ENCODE results near the gene KCNIP4.

Gene KCNIP4

DNA sequence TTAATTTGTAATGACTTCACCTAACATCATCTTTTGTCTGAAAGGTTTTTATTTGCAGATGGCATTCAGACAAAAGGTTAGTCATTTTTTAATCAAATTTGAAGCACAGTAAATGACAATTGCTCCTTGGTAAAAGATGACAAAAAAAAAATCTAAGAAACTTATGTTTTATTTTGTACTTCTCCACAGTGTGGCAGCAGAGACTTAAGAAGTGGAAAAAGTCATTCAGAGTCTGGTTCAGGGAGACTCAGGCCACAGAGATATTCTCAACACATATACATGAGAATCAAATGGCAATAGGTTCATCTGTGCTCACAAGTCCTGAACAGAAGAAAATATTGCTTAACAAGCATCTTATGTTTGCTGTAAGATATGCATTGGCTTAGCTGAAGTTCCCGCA lies 436.2 kb downstream of the KCNIP4 start:
- H3K9me3 Mint-ChIP-seq, result peaks cover 3% of the 10 kb centered on the region

DNA sequence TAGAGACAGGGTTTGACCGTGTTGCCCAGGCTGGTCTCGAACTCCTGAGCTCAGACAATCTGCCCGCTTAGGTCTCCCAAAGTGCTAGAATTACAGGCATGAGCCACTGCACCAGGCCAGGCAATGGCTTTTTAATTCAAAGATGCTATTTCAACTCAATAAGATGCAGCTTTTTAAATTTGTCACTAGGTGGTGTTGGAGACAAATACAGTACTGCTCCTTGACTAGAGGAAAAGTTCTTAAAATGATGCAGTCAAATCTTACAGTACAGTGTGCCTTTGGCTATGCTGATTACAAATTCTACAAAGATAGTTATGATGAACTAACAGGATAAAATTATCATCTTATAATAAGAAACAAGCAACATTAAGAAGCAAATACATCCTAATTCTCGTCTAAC lies 441.1 kb downstream of the KCNIP4 start:
- Mint-ChIP-seq H3K27ac (no peak overlapping the region), H3K4me3 (no peak overlapping the region), H3K9me3 (peaks cover 3% of the 10 kb centered on the region), H3K4me1 (no peaks in the 10 kb centered on the region), H3K27me3 (no peaks in the 10 kb centered on the region), H3K36me3 (no peaks in the 10 kb centered on the region)
- no peak for ATAC-seq

More for the DNA sequence above, 436.2 kb downstream of the KCNIP4 start:
- Mint-ChIP-seq H3K4me1 (no peaks in the 10 kb centered on the region), H3K27ac (no peak overlapping the region), H3K4me3 (no peak overlapping the region), H3K27me3 (no peaks in the 10 kb centered on the region), H3K36me3 (no peaks in the 10 kb centered on the region)
- no peak for ATAC-seq

DNA sequence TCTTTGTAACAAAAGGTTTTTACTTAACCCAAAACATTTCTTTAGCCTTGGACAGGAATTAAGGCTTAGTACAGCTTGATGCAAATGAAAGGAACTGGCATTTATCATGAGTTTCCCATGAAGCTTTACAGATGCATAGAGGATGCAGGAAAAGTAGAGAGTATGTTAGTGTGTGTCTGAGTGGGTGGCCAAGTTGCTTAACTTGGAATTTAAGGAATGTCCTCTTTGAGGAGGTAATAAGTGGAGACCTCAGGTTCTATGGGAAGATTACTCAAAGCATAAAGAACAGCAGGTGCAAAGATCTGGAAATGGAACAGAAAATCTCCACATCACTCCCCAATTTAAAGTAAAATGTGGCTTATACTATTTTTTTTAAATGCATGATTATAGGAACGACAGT lies 457.9 kb downstream of the KCNIP4 start:
- Mint-ChIP-seq H3K27me3 (no peaks in the 10 kb centered on the region), H3K4me1 (no peaks in the 10 kb centered on the region), H3K36me3 (no peaks in the 10 kb centered on the region), H3K27ac (no peak overlapping the region), H3K4me3 (no peak overlapping the region), H3K9me3 (no peaks in the 10 kb centered on the region)
- no peak for ATAC-seq

DNA sequence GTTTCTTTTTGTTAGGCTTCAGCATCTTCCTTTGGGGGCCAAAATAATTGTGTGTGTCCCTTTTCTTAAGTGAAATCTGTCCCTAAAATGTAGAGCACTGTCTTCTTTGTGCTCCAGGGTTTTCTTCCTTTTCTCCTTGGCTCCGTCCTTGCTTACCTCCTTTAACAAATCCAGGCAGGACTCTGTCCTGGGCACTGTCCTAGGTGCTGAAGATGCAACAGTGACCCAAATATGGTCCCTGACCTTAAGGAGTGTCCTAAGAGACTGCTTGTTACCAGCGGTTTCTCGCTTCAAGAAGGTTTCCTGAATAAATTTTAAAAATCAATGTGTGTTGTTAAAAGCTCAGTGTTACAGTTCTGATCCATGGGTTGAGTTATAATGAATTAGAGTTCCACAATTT lies 471.8 kb downstream of the KCNIP4 start:
- Mint-ChIP-seq H3K9me3 (peaks cover 3% of the 10 kb centered on the region), H3K4me3 (no peak overlapping the region), H3K27ac (no peak overlapping the region), H3K27me3 (no peaks in the 10 kb centered on the region), H3K36me3 (no peaks in the 10 kb centered on the region), H3K4me1 (no peaks in the 10 kb centered on the region)
- no peak for ATAC-seq

DNA sequence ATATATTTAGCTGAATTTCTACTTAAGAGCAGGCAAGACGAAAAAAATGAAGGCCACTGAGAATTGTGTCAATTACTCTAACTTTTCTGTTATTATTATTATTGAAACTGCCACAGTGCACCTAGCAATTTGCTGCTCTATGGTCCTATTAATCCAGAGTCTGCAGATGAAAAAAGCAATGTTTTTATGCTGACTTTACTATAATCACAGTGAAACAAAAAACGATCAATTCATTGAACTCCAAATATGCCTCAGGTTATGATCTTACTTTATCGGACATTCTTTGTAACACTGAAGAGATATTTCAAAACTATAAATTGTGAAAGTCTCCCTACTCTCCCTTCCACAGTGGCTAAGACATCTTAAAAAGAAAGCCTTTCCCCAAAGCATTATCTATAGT lies 474.4 kb downstream of the KCNIP4 start:
- Mint-ChIP-seq H3K4me1 (no peaks in the 10 kb centered on the region), H3K4me3 (no peak overlapping the region), H3K36me3 (no peaks in the 10 kb centered on the region), H3K27me3 (no peaks in the 10 kb centered on the region), H3K9me3 (peaks cover 3% of the 10 kb centered on the region), H3K27ac (no peak overlapping the region)
- no peak for ATAC-seq

DNA sequence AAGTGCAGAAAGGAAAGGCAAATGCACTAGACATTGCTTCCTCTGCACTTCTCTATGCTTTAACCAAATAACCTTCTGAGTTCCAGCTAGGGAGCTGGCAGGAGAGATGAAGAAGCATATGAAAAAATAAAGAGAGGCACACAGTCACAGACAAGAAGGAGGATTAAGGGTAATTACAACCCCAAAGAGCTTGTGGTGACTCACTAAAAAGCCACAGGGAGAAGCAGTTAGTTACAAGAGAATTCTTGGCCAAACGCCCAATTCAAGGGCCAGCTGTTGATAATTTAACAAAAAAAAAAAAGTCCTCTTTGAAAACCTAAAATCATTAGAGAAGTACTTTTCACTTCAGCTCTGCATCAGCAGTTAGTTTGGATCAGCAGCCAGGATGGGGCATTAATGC lies 478.0 kb downstream of the KCNIP4 start:
- H3K4me1 Mint-ChIP-seq, result no peaks in the 10 kb centered on the region
- no peak for ATAC-seq
- no peak overlapping the region for H3K4me3 Mint-ChIP-seq
- no peaks in the 10 kb centered on the region for H3K27me3 Mint-ChIP-seq
- H3K27ac Mint-ChIP-seq, result no peak overlapping the region
- no peaks in the 10 kb centered on the region for H3K36me3 Mint-ChIP-seq
- H3K9me3 Mint-ChIP-seq, result peaks cover 3% of the 10 kb centered on the region

DNA sequence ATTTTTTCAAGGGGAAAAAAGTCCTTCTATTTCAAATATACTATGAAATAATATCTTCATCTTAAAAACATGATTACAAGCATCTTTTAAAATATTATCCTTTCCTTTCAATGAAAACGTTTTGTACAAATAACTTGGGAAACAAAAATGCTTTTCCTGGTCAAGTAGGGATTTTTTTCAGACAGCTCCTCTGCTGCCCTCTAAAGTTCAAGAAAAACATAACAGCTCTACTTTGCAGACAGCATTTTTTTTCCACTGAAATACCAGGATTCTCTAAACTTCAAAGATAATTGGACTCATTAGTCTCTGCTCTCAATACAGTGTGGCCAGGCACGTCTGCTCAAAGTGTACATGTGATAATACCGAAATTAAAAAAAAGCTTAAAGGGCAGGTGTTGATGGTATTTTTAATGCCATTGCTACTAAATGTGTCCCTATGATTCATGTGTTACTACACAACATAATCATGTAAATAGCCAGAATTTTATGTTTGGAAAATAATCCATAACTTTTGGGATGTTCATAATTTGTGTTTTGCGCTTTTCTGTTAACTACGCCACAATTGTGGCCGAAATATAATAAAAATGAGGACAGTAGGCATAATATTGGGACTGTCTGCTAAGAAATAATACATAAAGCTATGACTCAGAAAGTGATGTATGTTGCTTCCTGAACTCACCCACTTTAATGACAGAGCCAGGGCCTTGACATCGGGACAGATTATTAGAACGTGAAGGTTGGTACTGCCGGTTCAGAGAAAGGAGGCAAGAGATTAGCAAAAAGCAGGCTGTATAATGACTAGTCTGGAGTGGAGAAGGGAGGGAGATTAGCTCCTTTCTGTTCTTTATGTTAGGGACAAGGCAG lies 478.9 kb downstream of the KCNIP4 start:
- no peak for ATAC-seq
- no peaks in the 10 kb centered on the region for H3K36me3 Mint-ChIP-seq
- H3K27ac Mint-ChIP-seq, result no peak overlapping the region
- peaks cover 3% of the 10 kb centered on the region for H3K9me3 Mint-ChIP-seq
- H3K27me3 Mint-ChIP-seq, result no peaks in the 10 kb centered on the region
- H3K4me3 Mint-ChIP-seq, result no peak overlapping the region
- H3K4me1 Mint-ChIP-seq, result no peaks in the 10 kb centered on the region

DNA sequence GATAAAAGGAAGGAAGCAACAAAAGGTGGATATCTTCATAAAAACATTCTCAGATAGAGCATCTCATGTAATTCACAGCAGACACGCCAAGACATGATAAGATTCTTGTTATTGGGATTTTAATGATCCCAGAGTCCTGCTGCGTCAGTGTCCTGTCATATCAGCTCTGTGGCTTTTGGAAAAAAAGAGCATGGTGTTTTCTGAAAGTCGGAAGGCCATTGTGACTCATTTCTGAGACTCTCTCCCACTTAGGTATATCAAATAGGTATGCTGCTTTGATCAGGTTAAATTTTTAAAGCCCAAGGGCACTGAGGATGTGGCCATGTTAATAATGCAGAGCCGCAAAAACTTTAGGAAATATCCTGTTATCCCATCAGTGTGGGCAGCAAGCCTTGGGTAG lies 481.0 kb downstream of the KCNIP4 start:
- no peak overlapping the region for H3K27ac Mint-ChIP-seq
- H3K4me3 Mint-ChIP-seq, result no peak overlapping the region
- H3K4me1 Mint-ChIP-seq, result no peaks in the 10 kb centered on the region
- H3K9me3 Mint-ChIP-seq, result peaks cover 6% of the 10 kb centered on the region
- no peak for ATAC-seq
- no peaks in the 10 kb centered on the region for H3K36me3 Mint-ChIP-seq
- H3K27me3 Mint-ChIP-seq, result no peaks in the 10 kb centered on the region

DNA sequence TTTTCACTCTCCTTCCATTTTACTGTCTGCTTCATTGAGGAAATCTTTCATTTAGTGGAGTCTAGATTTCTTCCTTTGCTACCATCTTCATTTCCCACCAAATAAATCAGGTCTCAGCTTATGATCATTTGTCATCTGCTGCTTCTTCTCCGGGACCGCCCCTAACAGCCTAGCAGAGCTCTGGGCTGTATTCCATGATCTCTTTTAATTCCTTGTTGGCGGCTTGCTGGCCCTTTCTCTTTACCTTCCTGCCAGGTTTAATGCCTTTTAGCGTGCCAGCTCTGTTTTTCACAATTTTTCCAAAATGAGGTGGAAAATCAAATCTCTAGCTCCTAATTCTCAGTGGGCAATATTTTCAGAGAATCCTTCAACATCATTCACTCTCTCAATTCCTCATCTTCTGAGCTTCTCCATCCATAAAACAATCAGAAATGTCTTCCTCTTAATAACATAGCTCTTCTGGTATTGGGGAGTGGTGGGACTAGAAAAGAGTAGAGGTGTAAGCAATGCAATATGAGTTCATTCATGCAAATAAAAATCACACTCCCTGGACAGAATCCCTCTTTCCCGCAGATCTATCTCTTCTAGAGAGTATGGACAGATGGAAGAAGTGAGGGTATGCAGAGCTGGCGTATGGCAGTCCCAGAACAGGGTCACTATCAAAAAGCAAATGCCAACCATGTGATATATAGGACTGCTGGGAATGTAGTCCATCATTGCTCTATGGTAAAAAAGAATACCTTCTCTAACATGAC lies 491.3 kb downstream of the KCNIP4 start:
- Mint-ChIP-seq H3K9me3 (peaks cover 3% of the 10 kb centered on the region), H3K4me3 (no peak overlapping the region), H3K27ac (no peak overlapping the region), H3K36me3 (no peaks in the 10 kb centered on the region), H3K4me1 (no peaks in the 10 kb centered on the region), H3K27me3 (no peaks in the 10 kb centered on the region)
- no peak for ATAC-seq

DNA sequence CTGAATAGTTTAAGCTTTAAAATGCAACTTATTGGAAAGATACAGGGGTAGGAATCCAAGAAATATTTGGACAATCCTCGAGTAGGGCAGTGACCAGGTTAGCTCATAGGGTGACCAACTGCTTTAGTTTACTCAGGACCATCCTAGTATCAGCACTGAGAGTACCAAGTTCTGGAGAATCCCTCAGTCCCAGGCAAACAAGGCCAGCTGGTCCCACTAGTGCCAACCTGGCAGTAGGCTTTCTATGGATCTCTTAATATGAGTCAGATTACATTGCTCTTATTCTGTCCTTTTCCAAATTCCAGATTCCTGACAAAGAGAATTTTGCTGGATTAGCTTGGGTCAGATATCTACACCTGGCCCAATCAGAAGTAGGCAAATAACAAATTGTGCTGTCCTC lies 493.7 kb downstream of the KCNIP4 start:
- H3K9me3 Mint-ChIP-seq, result peaks cover 3% of the 10 kb centered on the region
- H3K27ac Mint-ChIP-seq, result no peak overlapping the region
- ATAC-seq, result no peak

DNA sequence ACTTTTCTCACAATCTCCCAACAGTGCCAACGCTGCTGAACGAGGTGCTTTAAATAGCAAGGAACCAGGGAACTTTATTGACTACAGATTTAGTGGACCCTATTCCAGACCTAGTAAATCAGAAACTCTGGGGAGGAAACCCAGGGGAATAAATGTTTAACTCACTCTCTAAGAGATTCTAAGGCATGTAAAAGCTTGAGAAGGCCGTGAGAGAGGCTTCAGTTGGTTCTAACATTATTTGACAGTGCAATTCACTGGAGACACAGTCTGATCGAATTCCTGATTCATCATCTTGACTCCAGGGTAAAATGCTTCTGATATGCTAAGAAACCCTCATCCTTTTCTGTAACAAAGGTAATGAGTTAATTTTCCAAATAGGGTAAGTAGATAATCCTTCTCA lies 494.4 kb downstream of the KCNIP4 start:
- Mint-ChIP-seq H3K4me3 (no peak overlapping the region), H3K4me1 (no peaks in the 10 kb centered on the region), H3K27me3 (no peaks in the 10 kb centered on the region), H3K27ac (no peak overlapping the region), H3K9me3 (peaks cover 3% of the 10 kb centered on the region), H3K36me3 (no peaks in the 10 kb centered on the region)
- no peak for ATAC-seq

More for the DNA sequence above, 493.7 kb downstream of the KCNIP4 start:
- no peaks in the 10 kb centered on the region for H3K36me3 Mint-ChIP-seq
- no peak overlapping the region for H3K4me3 Mint-ChIP-seq
- H3K4me1 Mint-ChIP-seq, result no peaks in the 10 kb centered on the region
- H3K27me3 Mint-ChIP-seq, result no peaks in the 10 kb centered on the region

DNA sequence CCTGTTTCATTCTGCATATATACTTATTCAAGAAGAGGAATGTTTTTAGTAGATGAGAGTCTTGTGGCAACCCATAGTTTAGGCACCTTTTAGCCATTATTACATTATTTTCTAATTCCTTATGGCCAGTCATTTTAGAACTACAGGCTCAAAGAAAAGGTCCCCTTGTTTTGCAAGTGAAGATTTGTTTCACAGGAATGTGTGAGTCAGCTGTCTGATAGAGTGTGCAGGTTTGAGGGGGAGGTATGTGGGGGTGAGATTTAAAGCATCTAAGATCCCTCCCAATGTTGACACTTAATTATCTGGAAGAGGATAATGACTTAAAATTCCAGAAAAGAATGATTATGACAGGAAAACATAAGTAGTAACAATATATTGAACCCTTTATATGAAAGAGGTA lies 495.6 kb downstream of the KCNIP4 start:
- Mint-ChIP-seq H3K4me3 (no peak overlapping the region), H3K36me3 (no peaks in the 10 kb centered on the region), H3K4me1 (no peaks in the 10 kb centered on the region), H3K27ac (no peak overlapping the region), H3K9me3 (peaks cover 3% of the 10 kb centered on the region), H3K27me3 (no peaks in the 10 kb centered on the region)
- ATAC-seq, result no peak

DNA sequence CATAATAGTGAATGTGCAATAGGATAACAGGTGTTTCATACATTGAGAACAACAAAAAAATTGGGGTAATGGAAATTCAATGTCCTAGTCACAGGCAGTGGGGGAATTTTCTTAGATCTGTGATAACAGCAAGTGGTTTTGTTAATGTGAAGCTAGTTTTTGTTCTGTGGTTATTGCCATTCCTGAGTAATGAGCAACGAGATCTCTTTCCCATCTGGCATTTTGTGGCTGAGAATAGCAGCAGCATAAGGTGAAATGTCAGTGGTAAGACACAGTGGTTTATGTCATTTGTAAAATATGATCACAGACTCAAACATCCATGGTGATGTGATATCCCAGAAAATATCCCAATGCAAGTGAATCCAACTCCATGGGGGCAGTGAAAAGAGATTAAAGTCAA lies 497.5 kb downstream of the KCNIP4 start:
- H3K36me3 Mint-ChIP-seq, result no peaks in the 10 kb centered on the region
- ATAC-seq, result no peak
- H3K4me1 Mint-ChIP-seq, result no peaks in the 10 kb centered on the region

DNA sequence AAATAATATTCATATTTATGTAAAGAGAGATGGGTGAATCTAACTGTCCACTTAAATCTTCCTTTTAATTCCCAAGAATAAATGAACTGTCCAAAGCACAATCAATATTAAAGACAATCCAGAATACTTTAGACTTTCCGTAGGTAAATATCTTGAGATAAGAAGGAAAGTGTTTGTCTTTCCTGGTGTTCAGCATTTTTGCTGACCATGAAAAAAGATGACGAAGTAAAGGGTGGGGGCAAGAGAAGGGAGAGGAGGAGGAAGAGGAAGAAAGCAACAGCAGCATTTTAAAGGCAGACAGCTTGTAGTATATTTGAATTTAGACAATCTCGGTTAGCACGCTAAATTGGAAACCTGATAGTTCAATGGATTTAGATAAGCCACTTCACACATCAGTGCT lies 498.2 kb downstream of the KCNIP4 start:
- no peaks in the 10 kb centered on the region for H3K4me1 Mint-ChIP-seq
- no peaks in the 10 kb centered on the region for H3K9me3 Mint-ChIP-seq
- no peak overlapping the region for H3K27ac Mint-ChIP-seq
- no peaks in the 10 kb centered on the region for H3K27me3 Mint-ChIP-seq
- no peaks in the 10 kb centered on the region for H3K36me3 Mint-ChIP-seq
- no peak overlapping the region for H3K4me3 Mint-ChIP-seq
- no peak for ATAC-seq

More for the DNA sequence above, 497.5 kb downstream of the KCNIP4 start:
- no peaks in the 10 kb centered on the region for H3K27me3 Mint-ChIP-seq
- H3K27ac Mint-ChIP-seq, result no peak overlapping the region
- no peak overlapping the region for H3K4me3 Mint-ChIP-seq
- no peaks in the 10 kb centered on the region for H3K9me3 Mint-ChIP-seq

DNA sequence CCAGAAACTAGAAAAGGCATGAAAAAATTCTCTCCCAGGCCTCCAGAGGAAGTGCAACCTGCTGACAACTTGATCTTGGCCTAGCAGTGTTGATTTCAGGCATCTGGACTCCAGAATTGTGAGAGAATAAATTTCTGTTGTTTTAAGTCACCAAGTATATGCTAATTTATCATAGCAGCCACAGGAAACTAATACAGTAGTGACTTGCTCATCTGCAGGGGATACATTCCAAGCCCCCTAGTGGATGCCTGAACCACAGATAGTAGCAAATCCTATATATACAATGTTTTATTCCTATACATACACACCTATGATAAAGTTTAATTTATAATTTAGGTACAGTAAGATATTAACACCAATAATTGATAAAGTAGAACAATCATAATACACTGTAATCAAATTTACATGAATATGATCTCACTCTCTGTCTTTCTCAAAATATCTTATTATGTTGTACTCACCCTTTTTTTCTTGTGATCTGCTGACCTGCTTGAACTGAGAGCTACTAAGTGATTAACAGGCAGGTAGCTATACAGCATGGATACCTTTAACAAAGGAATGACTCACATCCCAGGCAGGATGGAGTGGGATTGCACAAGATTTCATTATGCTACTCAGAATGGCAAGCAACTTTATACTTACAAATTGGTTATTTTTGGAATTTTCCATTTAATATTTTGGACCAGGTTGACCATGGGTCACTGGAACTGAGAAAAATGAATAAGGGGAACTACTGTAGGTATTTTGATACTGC lies 501.1 kb downstream of the KCNIP4 start:
- ATAC-seq, result no peak
- H3K27ac Mint-ChIP-seq, result no peak overlapping the region
- no peaks in the 10 kb centered on the region for H3K4me1 Mint-ChIP-seq
- H3K9me3 Mint-ChIP-seq, result peaks cover 3% of the 10 kb centered on the region
- H3K27me3 Mint-ChIP-seq, result no peaks in the 10 kb centered on the region
- H3K4me3 Mint-ChIP-seq, result no peak overlapping the region
- no peaks in the 10 kb centered on the region for H3K36me3 Mint-ChIP-seq

Measured in stimulated activated memory B cell treated with anti-CD40 and anti-IgM and Interleukin-4, amounts not matched to agents 10 μg/mL and 1 μg/mL and 100 μg/mL, for 72 hours (primary cell).